Rectal smooth muscle tissue (tissue), 1 donor: Measurements from ENCODE around the gene SMARCA4.
"Not testable (repeated sequence)": the region's sequence is repeated elsewhere in the genome, so short reads cannot be mapped to it uniquely, and the experiment has no call there.

Experiments used
- H3K27ac ChIP-seq: one replicate; pipeline ENCODE4 v1.7.0; 2013; ENCODE audit warnings: low read depth, low read length, inconsistent platforms
- H3K27me3 ChIP-seq: one replicate; pipeline ENCODE4 v1.7.0; 2013; ENCODE audit warnings: low read length; ENCODE audit not compliant: control insufficient read depth, insufficient read depth
- H3K36me3 ChIP-seq: one replicate; pipeline ENCODE4 v1.7.0; 2013; ENCODE audit warnings: low read length; ENCODE audit not compliant: control insufficient read depth, insufficient read depth
- H3K4me1 ChIP-seq: one replicate; pipeline ENCODE4 v1.7.0; 2013; ENCODE audit warnings: low read length; ENCODE audit not compliant: control insufficient read depth, insufficient read depth
- H3K4me3 ChIP-seq: one replicate; pipeline ENCODE4 v1.7.0; 2013; ENCODE audit warnings: low read length
- H3K9ac ChIP-seq: one replicate; pipeline ENCODE4 v1.7.0; 2013; ENCODE audit warnings: low read length

The SMARCA4 gene

DNA sequence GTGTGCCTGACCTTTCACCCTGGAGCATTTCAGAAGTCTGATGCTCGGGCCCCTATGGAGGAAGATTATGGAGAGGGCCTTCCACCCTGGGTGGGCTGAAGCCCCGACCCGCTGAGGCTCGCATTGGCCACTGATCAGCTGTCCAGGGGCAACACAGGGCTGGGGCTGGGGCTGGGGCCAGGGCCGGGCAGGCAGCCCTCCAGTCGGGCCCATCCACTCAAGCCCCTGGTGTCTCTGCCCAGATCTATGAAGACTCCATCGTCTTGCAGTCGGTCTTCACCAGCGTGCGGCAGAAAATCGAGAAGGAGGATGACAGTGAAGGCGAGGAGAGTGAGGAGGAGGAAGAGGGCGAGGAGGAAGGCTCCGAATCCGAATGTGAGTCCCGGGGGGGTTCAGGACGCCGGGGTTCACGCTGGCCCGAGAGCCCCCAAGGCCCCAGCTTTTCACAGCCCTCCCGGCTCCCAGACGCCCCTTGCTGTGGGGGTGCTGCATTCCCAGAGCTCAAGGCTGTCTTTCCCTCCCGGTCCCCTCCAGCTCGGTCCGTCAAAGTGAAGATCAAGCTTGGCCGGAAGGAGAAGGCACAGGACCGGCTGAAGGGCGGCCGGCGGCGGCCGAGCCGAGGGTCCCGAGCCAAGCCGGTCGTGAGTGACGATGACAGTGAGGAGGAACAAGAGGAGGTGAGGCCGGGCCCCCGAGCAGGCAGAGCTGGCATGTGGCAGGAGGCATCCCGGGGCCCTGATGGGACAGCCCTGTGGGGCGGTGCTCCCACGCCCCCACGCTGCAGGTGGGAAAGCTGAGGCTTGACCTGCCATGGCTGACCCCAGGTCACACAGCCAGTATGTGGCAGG, 98.9 kb downstream of the SMARCA4 start:
- Histone ChIP-seq H3K27me3 (no peaks in the 10 kb centered on the region), H3K4me3 (no peak overlapping the region), H3K4me1 (peaks cover 6% of the 10 kb centered on the region), H3K36me3 (peaks cover 11% of the 10 kb centered on the region), H3K27ac (no peak overlapping the region), H3K9ac (no peak overlapping the region)

DNA sequence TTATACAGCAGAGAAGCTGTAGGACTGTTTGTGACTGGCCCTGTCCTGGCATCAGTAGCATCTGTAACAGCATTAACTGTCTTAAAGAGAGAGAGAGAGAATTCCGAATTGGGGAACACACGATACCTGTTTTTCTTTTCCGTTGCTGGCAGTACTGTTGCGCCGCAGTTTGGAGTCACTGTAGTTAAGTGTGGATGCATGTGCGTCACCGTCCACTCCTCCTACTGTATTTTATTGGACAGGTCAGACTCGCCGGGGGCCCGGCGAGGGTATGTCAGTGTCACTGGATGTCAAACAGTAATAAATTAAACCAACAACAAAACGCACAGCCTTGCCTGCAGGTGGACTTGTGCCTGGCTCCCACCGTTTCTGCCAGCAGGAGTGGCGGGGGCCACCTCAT, 101.1 kb downstream of the SMARCA4 start:
- no peak overlapping the region for H3K4me3 ChIP-seq
- H3K9ac ChIP-seq, result no peak overlapping the region
- no peaks in the 10 kb centered on the region for H3K27me3 ChIP-seq
- peaks cover 11% of the 10 kb centered on the region for H3K36me3 ChIP-seq
- peaks cover 6% of the 10 kb centered on the region for H3K4me1 ChIP-seq
- peak overlapping the region; percentile 89 for H3K27ac ChIP-seq

GRCh38 chr19:11063434-11063833, 102.6 kb downstream of the SMARCA4 start:
- no peak overlapping the region for H3K4me3 ChIP-seq
- peaks cover 6% of the 10 kb centered on the region for H3K4me1 ChIP-seq
- H3K9ac ChIP-seq, result no peak overlapping the region
- H3K36me3 ChIP-seq, result peaks cover 11% of the 10 kb centered on the region
- H3K27ac ChIP-seq, result no peak overlapping the region
- no peaks in the 10 kb centered on the region for H3K27me3 ChIP-seq

DNA sequence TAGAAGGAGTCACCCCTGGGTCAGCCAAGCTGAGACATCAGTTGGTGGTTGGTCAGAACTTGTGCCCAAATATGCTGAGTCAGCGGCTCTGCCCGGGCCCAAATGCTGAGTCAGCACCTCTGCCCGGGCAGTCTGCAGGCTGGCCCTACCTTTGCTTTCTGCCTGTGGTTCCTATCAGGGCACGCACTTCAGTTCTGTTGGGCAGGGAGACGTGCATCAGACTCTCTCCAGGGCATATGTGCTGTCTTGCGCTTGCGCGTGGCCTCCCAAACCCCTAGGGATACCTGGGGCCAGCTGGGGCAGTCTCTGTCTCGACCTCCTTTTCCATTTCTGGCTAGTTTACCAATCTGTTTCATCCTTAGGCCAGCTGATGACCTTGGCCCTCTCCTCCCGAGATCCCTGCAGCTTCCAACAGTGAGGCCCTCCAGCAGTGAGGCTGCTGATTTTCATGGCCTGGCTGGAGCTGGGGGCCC, 104.0 kb downstream of the SMARCA4 start:
- H3K4me3 ChIP-seq, result no peak overlapping the region
- H3K4me1 ChIP-seq, result peaks cover 6% of the 10 kb centered on the region
- no peaks in the 10 kb centered on the region for H3K27me3 ChIP-seq
- peaks cover 8% of the 10 kb centered on the region for H3K36me3 ChIP-seq
- no peak overlapping the region for H3K27ac ChIP-seq
- H3K9ac ChIP-seq, result no peak overlapping the region

- no peak overlapping the region for H3K9ac ChIP-seq
- no peak overlapping the region for H3K4me3 ChIP-seq
- H3K4me1 ChIP-seq, result peaks cover 4% of the 10 kb centered on the region
- H3K36me3 ChIP-seq, result peaks cover 3% of the 10 kb centered on the region
- H3K27me3 ChIP-seq, result no peaks in the 10 kb centered on the region
- no peak overlapping the region for H3K27ac ChIP-seq
Observed at GRCh38 chr19:11066326-11066725, 105.5 kb downstream of the SMARCA4 start.

DNA sequence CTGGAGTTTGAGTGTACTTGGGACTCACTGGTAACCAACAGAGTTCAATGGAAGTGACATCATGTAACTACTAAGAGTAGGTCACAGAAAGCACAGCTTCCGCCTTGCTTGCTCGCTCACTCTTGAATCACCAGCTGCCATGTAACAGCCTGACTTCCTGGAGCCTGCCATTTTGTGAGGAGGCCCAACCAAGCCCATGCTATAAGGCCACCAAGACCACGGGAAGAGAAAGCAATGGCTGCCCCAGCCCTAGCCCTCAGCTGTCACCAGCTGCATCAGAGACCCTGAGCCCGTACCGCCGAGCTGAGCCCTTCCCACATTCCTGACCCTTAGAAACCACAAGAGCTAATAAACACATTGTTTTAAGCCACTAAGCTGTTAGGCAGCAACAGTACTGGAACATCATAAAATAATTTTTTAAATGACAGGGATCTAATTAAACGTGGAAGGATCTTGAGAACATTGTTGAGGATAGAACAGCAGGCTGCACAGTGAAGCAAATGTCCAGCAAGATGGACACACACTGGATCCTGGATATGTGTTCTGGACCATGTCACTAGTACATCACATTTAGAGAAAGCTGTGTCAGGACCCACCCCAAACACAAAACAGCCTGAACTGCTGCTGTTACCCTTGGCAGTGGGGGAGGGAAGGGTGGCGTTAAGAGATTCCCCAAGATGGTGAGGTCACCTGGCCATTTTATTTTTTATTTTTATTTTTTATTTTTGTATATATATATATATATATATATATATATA, 106.7 kb downstream of the SMARCA4 start:
- H3K27me3 ChIP-seq, result no peaks in the 10 kb centered on the region
- no peak overlapping the region for H3K27ac ChIP-seq
- H3K36me3 ChIP-seq, result no peaks in the 10 kb centered on the region
- no peak overlapping the region for H3K9ac ChIP-seq
- no peaks in the 10 kb centered on the region for H3K4me1 ChIP-seq
- no peak overlapping the region for H3K4me3 ChIP-seq

DNA sequence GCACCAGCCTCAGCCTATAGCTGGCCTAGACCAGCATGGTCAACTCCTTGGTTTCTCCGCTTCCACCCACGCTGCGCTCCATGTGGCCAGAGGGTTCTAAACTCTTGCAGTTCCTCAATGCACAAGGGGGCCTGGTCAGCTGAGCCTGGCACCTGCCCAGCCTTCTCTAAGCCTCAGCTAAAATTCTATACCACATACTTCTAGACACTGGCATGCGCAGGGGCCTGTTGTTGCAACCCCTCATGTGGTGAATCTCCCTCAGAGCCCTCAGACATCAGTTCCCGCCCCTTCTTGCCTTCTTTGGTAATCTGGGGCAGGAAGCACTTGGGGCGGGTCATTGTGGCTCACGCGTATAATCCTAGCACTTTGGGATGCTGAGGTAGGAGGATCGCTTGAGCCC, 108.7 kb downstream of the SMARCA4 start:
- H3K27ac ChIP-seq, result no peak overlapping the region
- no peak overlapping the region for H3K9ac ChIP-seq
- H3K4me3 ChIP-seq, result no peak overlapping the region
- H3K4me1 ChIP-seq, result no peaks in the 10 kb centered on the region
- no peaks in the 10 kb centered on the region for H3K36me3 ChIP-seq
- no peaks in the 10 kb centered on the region for H3K27me3 ChIP-seq

GRCh38 chr19:11070123-11070522, 109.3 kb downstream of the SMARCA4 start:
- Histone ChIP-seq H3K27ac (no peak overlapping the region), H3K4me1 (no peaks in the 10 kb centered on the region), H3K9ac (no peak overlapping the region), H3K4me3 (no peak overlapping the region), H3K36me3 (no peaks in the 10 kb centered on the region), H3K27me3 (no peaks in the 10 kb centered on the region)

DNA sequence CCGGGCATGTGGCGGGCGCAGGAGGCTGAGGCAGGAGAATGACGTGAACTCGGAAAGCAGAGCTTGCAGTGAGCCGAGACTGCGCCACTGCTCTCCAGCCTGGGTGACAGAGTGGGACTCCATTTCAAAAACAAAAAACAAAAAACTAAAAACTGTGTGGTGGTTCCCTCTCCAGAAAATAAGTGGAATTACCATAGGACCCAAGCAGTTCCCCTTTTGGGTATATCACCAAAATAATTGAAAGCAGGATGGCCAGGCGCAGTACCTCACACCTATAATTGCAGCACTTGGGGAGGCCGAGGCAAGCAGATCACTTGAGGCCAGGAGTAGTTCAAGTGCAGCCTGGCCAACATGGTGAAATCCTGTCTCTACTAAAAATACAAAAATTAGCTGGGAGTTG, 112.7 kb downstream of the SMARCA4 start:
- no peak overlapping the region for H3K4me3 ChIP-seq
- H3K4me1 ChIP-seq, result no peaks in the 10 kb centered on the region
- H3K9ac ChIP-seq, result no peak overlapping the region
- H3K27me3 ChIP-seq, result no peaks in the 10 kb centered on the region
- H3K27ac ChIP-seq, result no peak overlapping the region
- no peaks in the 10 kb centered on the region for H3K36me3 ChIP-seq

DNA sequence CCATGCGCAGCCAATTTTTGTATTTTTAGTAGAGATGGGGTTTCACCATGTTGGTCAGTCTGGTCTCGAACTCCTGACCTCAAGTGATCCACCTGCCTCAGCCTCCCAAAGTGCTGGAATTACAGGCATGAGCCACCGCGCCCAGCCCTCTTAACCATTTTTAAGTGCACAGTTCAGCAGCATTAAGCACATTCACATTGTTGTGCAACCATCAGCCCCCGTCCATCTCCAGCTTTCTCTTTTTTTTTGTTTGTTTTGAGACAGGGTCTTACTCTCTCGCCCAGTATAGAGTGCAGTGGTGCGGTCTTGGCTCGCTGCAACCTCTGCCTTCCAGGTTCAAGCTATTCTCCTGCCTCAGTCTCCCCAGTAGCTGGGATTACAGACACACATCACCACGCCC, 116.0 kb downstream of the SMARCA4 start:
- not testable (repeated sequence) for H3K36me3 ChIP-seq, H3K27ac ChIP-seq, H3K27me3 ChIP-seq, H3K9ac ChIP-seq, H3K4me1 ChIP-seq, H3K4me3 ChIP-seq

- Histone ChIP-seq H3K27ac (no peak overlapping the region), H3K27me3 (no peaks in the 10 kb centered on the region), H3K4me1 (no peaks in the 10 kb centered on the region), H3K9ac (no peak overlapping the region), H3K4me3 (no peak overlapping the region), H3K36me3 (no peaks in the 10 kb centered on the region)
Observed at GRCh38 chr19:11078893-11079292, 118.1 kb downstream of the SMARCA4 start.

GRCh38 chr19:11079999-11080398, 119.2 kb downstream of the SMARCA4 start:
- no peak overlapping the region for H3K27ac ChIP-seq
- H3K4me1 ChIP-seq, result peaks cover under 1% of the 10 kb centered on the region
- H3K4me3 ChIP-seq, result no peak overlapping the region
- H3K9ac ChIP-seq, result no peak overlapping the region
- no peaks in the 10 kb centered on the region for H3K27me3 ChIP-seq
- H3K36me3 ChIP-seq, result no peaks in the 10 kb centered on the region
